ENCODE measurements around the gene MARK3. TPM values are rescaled to one million over a fixed set of nuclear protein-coding genes. Genes with fewer than 3 reads are reported as not detected.

MARK3 gene
- polyA plus RNA-seq, 1 donor (not counting 4 experiments of a cell fraction or from before 2014, with no cell fraction given) = 133 TPM

GRCh38 chr14:103502877-103503276 lies 117.7 kb downstream of the MARK3 start:
- no peaks in the 10 kb centered on the region for H3K27me3 ChIP-seq (ENCODE audit: control insufficient read depth, extremely low read depth, insufficient read depth, low read length)

GRCh38 chr14:103503296-103503695 lies 118.1 kb downstream of the MARK3 start:
- peaks cover 48 to 66% of the 10 kb centered on the region in 2 experiments for H3K36me3 ChIP-seq (ENCODE audit: control insufficient read depth in 2 of 2, extremely low read depth in 1 of 2, insufficient read depth in 2 of 2, low read length in 2 of 2)
- no peak overlapping the region for H3K9ac ChIP-seq (ENCODE audit: control insufficient read depth, extremely low read depth, insufficient read depth, low read length)
- no peak overlapping the region for H3K4me2 ChIP-seq (ENCODE audit: control insufficient read depth, extremely low read depth, insufficient read depth, low read depth, low read length)
- no peak overlapping the region for H2AFZ ChIP-seq (ENCODE audit: control insufficient read depth, low read length)
- peaks cover 5% of the 10 kb centered on the region for H3K4me1 ChIP-seq (ENCODE audit: control insufficient read depth, extremely low read depth, insufficient read depth, low read length)
- no peak overlapping the region for H3K4me3 ChIP-seq (ENCODE audit: control insufficient read depth in 2 of 3, extremely low read depth in 1 of 3, insufficient read depth in 2 of 3, low read depth in 1 of 3, low read length in 3 of 3)
- H3K9me1 ChIP-seq (ENCODE audit: control insufficient read depth, extremely low read depth, insufficient read depth, low read length) = no peaks in the 10 kb centered on the region
- TF ChIP-seq EZH2 (IDR thresholded peaks at IDR 0.05; ENCODE audit: low read length) = no peak
- TF ChIP-seq CTCF (optimal IDR thresholded peaks at IDR 0.05 in 1 of 3, IDR thresholded peaks at IDR 0.05 in 1 of 3, conservative IDR thresholded peaks at IDR 0.05 in 1 of 3; ENCODE audit: extremely low read depth in 1 of 3, insufficient read depth in 2 of 3, low read length in 3 of 3) = no peak
- peaks cover 12% of the 10 kb centered on the region for H4K20me1 ChIP-seq (ENCODE audit: control insufficient read depth, extremely low read depth, insufficient read depth, low read length)
- FAIRE-seq (no peak), DNase-seq (ENCODE audit: low read depth, low spot score) (no peak)
- dilution Hi-C loops (cut with MboI; ENCODE audit: extremely low pct_ligation_motif_present, low sequenced_read_pairs) = no loop called here
- H3K27ac ChIP-seq (ENCODE audit: control insufficient read depth, insufficient read depth, low read length) = no peak overlapping the region
- H3K79me2 ChIP-seq (ENCODE audit: control insufficient read depth, insufficient read depth, low read length) = peaks cover 16% of the 10 kb centered on the region
- no peaks in the 10 kb centered on the region for H3K27me3 ChIP-seq (ENCODE audit: control insufficient read depth, extremely low read depth, insufficient read depth, low read length)
- H3K9me3 ChIP-seq (ENCODE audit: control insufficient read depth, low read depth, low read length) = no peaks in the 10 kb centered on the region

More at GRCh38 chr14:103502877-103503276, 117.7 kb downstream of the MARK3 start:
- FAIRE-seq (no peak), DNase-seq (ENCODE audit: low read depth, low spot score) (no peak)
- Histone ChIP-seq H3K4me1 (ENCODE audit: control insufficient read depth, extremely low read depth, insufficient read depth, low read length) (peaks cover 5% of the 10 kb centered on the region), H3K4me3 (ENCODE audit: control insufficient read depth in 2 of 3, extremely low read depth in 1 of 3, insufficient read depth in 2 of 3, low read depth in 1 of 3, low read length in 3 of 3) (no peak overlapping the region), H3K79me2 (ENCODE audit: control insufficient read depth, insufficient read depth, low read length) (peaks cover 16% of the 10 kb centered on the region), H4K20me1 (ENCODE audit: control insufficient read depth, extremely low read depth, insufficient read depth, low read length) (peaks cover 12% of the 10 kb centered on the region), H2AFZ (ENCODE audit: control insufficient read depth, low read length) (no peak overlapping the region), H3K9me3 (ENCODE audit: control insufficient read depth, low read depth, low read length) (no peaks in the 10 kb centered on the region), H3K9me1 (ENCODE audit: control insufficient read depth, extremely low read depth, insufficient read depth, low read length) (no peaks in the 10 kb centered on the region), H3K4me2 (ENCODE audit: control insufficient read depth, extremely low read depth, insufficient read depth, low read depth, low read length) (no peak overlapping the region), H3K36me3 (ENCODE audit: control insufficient read depth in 2 of 2, extremely low read depth in 1 of 2, insufficient read depth in 2 of 2, low read length in 2 of 2) (peaks cover 48 to 66% of the 10 kb centered on the region in 2 experiments), H3K9ac (ENCODE audit: control insufficient read depth, extremely low read depth, insufficient read depth, low read length) (no peak overlapping the region), H3K27ac (ENCODE audit: control insufficient read depth, insufficient read depth, low read length) (no peak overlapping the region)
- dilution Hi-C loops (cut with MboI; ENCODE audit: extremely low pct_ligation_motif_present, low sequenced_read_pairs) = no loop called here
- TF ChIP-seq EZH2 (IDR thresholded peaks at IDR 0.05; ENCODE audit: low read length) (no peak), CTCF (optimal IDR thresholded peaks at IDR 0.05 in 1 of 3, IDR thresholded peaks at IDR 0.05 in 1 of 3, conservative IDR thresholded peaks at IDR 0.05 in 1 of 3; ENCODE audit: extremely low read depth in 1 of 3, insufficient read depth in 2 of 3, low read length in 3 of 3) (no peak)
